HEK293 (cell line): ENCODE data around the gene APC2.

Source experiments
- BCL11B ChIP-seq: fragments of 450-650 bp; formaldehyde crosslinking; IDR thresholded peaks from 2 replicates; pipeline ENCODE4 v1.5.1; 2016; ENCODE audit warnings: low read depth, missing biosample characterization, missing genetic modification characterization
- CTCF ChIP-seq: fragments of 450-650 bp; formaldehyde crosslinking; IDR thresholded peaks from 2 replicates; pipeline ENCODE4 v1.5.1; 2016; ENCODE audit warnings: missing biosample characterization, missing genetic modification characterization
- KLF1 ChIP-seq: fragments of 450-650 bp; formaldehyde crosslinking; IDR thresholded peaks from 2 replicates; pipeline ENCODE4 v1.5.1; 2016; ENCODE audit warnings: missing biosample characterization, missing genetic modification characterization
- KLF10 ChIP-seq: fragments of 450-650 bp; IDR thresholded peaks from 2 replicates; pipeline ENCODE4 v1.5.1; 2018; ENCODE audit warnings: missing biosample characterization, mild to moderate bottlenecking, missing genetic modification characterization
- KLF16 ChIP-seq: fragments of 450-650 bp; formaldehyde crosslinking; IDR thresholded peaks from 2 replicates; pipeline ENCODE4 v1.5.1; 2017; ENCODE audit warnings: missing biosample characterization, missing genetic modification characterization
- KLF7 ChIP-seq: fragments of 450-650 bp; formaldehyde crosslinking; IDR thresholded peaks from 2 replicates; pipeline ENCODE4 v1.5.1; 2016; ENCODE audit warnings: missing biosample characterization, missing genetic modification characterization, borderline replicate concordance
- KLF9 ChIP-seq: fragments of 450-650 bp; formaldehyde crosslinking; IDR thresholded peaks from 2 replicates; pipeline ENCODE4 v1.5.1; 2016; ENCODE audit warnings: missing biosample characterization, missing genetic modification characterization, low read depth
- PATZ1 ChIP-seq: fragments of 450-650 bp; formaldehyde crosslinking; IDR thresholded peaks from 2 replicates; pipeline ENCODE4 v1.5.1; 2016; ENCODE audit warnings: missing biosample characterization, missing genetic modification characterization
- PRDM10 ChIP-seq: fragments of 450-650 bp; formaldehyde crosslinking; IDR thresholded peaks from 2 replicates; pipeline ENCODE4 v1.5.1; 2016; ENCODE audit warnings: missing biosample characterization, missing genetic modification characterization
- SP7 ChIP-seq: fragments of 450-650 bp; formaldehyde crosslinking; IDR thresholded peaks from 2 replicates; pipeline ENCODE4 v1.5.1; 2016; ENCODE audit warnings: missing biosample characterization, missing genetic modification characterization
- YY2 ChIP-seq: fragments of 450-650 bp; formaldehyde crosslinking; IDR thresholded peaks from 2 replicates; pipeline ENCODE4 v1.5.1; 2016; ENCODE audit warnings: missing biosample characterization, missing genetic modification characterization
- ZBTB20 ChIP-seq: fragments of 450-650 bp; formaldehyde crosslinking; IDR thresholded peaks from 2 replicates; pipeline ENCODE4 v1.5.1; 2016; ENCODE audit warnings: missing biosample characterization, missing genetic modification characterization
- ZBTB7A ChIP-seq: fragments of 450-650 bp; formaldehyde crosslinking; IDR thresholded peaks from 2 replicates; pipeline ENCODE4 v1.5.1; 2016; ENCODE audit warnings: low read depth, missing biosample characterization, missing genetic modification characterization
- ZBTB8A ChIP-seq: fragments of 450-650 bp; formaldehyde crosslinking; IDR thresholded peaks from 2 replicates; pipeline ENCODE4 v1.5.1; 2016; ENCODE audit warnings: missing biosample characterization, missing genetic modification characterization
- ZEB2 ChIP-seq: fragments of 450-650 bp; formaldehyde crosslinking; IDR thresholded peaks from 2 replicates; pipeline ENCODE4 v1.5.1; 2016; ENCODE audit warnings: missing biosample characterization, missing genetic modification characterization
- ZFHX2 ChIP-seq: fragments of 450-650 bp; formaldehyde crosslinking; conservative IDR thresholded peaks from 2 replicates; pipeline ENCODE4 v1.5.1; 2016; ENCODE audit warnings: missing biosample characterization, missing genetic modification characterization
- ZNF157 ChIP-seq: fragments of 450-650 bp; formaldehyde crosslinking; IDR thresholded peaks from 2 replicates; pipeline ENCODE4 v1.5.1; 2016; ENCODE audit warnings: missing biosample characterization, missing genetic modification characterization
- ZNF184 ChIP-seq: fragments of 450-650 bp; IDR thresholded peaks from 2 replicates; pipeline ENCODE4 v1.5.1; 2018; ENCODE audit warnings: missing biosample characterization, mild to moderate bottlenecking, missing genetic modification characterization
- ZNF19 ChIP-seq: fragments of 450-650 bp; formaldehyde crosslinking; IDR thresholded peaks from 2 replicates; pipeline ENCODE4; 2016; ENCODE audit warnings: missing biosample characterization, missing genetic modification characterization, low read depth
- ZNF2 ChIP-seq: fragments of 450-650 bp; formaldehyde crosslinking; IDR thresholded peaks from 2 replicates; pipeline ENCODE4 v1.5.1; 2016; ENCODE audit warnings: missing biosample characterization, missing genetic modification characterization
- ZNF335 ChIP-seq: fragments of 450-650 bp; formaldehyde crosslinking; conservative IDR thresholded peaks from 2 replicates; pipeline ENCODE4 v1.5.1; 2016; ENCODE audit warnings: missing biosample characterization, missing genetic modification characterization
- ZNF354C ChIP-seq: fragments of 450-650 bp; formaldehyde crosslinking; IDR thresholded peaks from 2 replicates; pipeline ENCODE4 v1.5.1; 2016; ENCODE audit warnings: missing biosample characterization, missing genetic modification characterization, low read depth, borderline replicate concordance
- ZNF391 ChIP-seq: fragments of 450-650 bp; formaldehyde crosslinking; IDR thresholded peaks from 2 replicates; pipeline ENCODE4 v1.5.1; 2016; ENCODE audit warnings: low read depth, missing biosample characterization, missing genetic modification characterization, borderline replicate concordance
- ZNF580 ChIP-seq: fragments of 450-650 bp; formaldehyde crosslinking; IDR thresholded peaks from 2 replicates; pipeline ENCODE4 v1.5.1; 2016; ENCODE audit warnings: missing biosample characterization, missing genetic modification characterization
- ZNF621 ChIP-seq: fragments of 450-650 bp; formaldehyde crosslinking; IDR thresholded peaks from 2 replicates; pipeline ENCODE4 v1.5.1; 2017; ENCODE audit warnings: missing biosample characterization, missing genetic modification characterization
- ZNF639 ChIP-seq: fragments of 450-650 bp; formaldehyde crosslinking; IDR thresholded peaks from 2 replicates; pipeline ENCODE4 v1.5.1; 2016; ENCODE audit warnings: missing biosample characterization, missing genetic modification characterization
- ZNF654 ChIP-seq: fragments of 450-650 bp; formaldehyde crosslinking; IDR thresholded peaks from 2 replicates; pipeline ENCODE4 v1.5.1; 2016; ENCODE audit warnings: low read depth, missing biosample characterization, missing genetic modification characterization
- ZNF664 ChIP-seq: fragments of 450-650 bp; formaldehyde crosslinking; IDR thresholded peaks from 2 replicates; pipeline ENCODE4 v1.5.1; 2016; ENCODE audit warnings: missing biosample characterization, missing genetic modification characterization
- ZNF830 ChIP-seq: fragments of 450-650 bp; IDR thresholded peaks from 2 replicates; pipeline ENCODE4 v1.5.0; 2018; ENCODE audit warnings: missing biosample characterization, missing genetic modification characterization, low read depth, mild to moderate bottlenecking, moderate library complexity
- ZNF843 ChIP-seq: fragments of 450-650 bp; formaldehyde crosslinking; IDR thresholded peaks from 2 replicates; pipeline ENCODE4 v1.5.1; 2016; ENCODE audit warnings: missing biosample characterization, missing genetic modification characterization

The APC2 gene

GRCh38 chr19:1513499-1514294 lies 63.8 kb downstream of the APC2 start (continued):
- TF ChIP-seq PRDM10, result peak; percentile 25; the same call in 1 of the 2 replicates
- 0 out of 2 replicates have a peak, but pooled peaks have one; percentile 31 for TF ChIP-seq KLF16 (tag by site-specific recombination)
- no peak for TF ChIP-seq ZNF391
- peak; percentile 90 for TF ChIP-seq ZNF335
- TF ChIP-seq PATZ1 (tag by site-specific recombination), result peak; percentile 50
- 0 out of 2 replicates have a peak, but pooled peaks have one; percentile 19 for TF ChIP-seq ZNF843
- peak; percentile 51; the same call in 1 of the 2 replicates for TF ChIP-seq ZNF580 (tag by site-specific recombination)
- TF ChIP-seq KLF7, result 0 out of 2 replicates have a peak, but pooled peaks have one; percentile 27
- no peak for TF ChIP-seq ZNF621 (tag by site-specific recombination)
- TF ChIP-seq ZEB2 (tag by site-specific recombination), result peak; percentile 31; the same call in 1 of the 2 replicates
- no peak for TF ChIP-seq ZNF830 (tag by site-specific recombination)
- peak; percentile 69; the same call in 1 of the 2 replicates for TF ChIP-seq KLF9 (tag by site-specific recombination)
- peak; percentile 24 for TF ChIP-seq ZNF654
- no peak for TF ChIP-seq ZNF157 (tag by site-specific recombination)
- no peak for TF ChIP-seq ZNF184
- peak; percentile 76 for TF ChIP-seq ZFHX2 (tag by site-specific recombination)
- no peak for TF ChIP-seq ZNF19 (tag by site-specific recombination)
- TF ChIP-seq ZNF639 (tag by site-specific recombination), result 0 out of 2 replicates have a peak, but pooled peaks have one; percentile 43
- TF ChIP-seq BCL11B, result no peak; the same call in 1 of the 2 replicates
- TF ChIP-seq ZNF2 (tag by site-specific recombination), result peak; percentile 35; the same call in 1 of the 2 replicates
- peak; percentile 54 for TF ChIP-seq SP7 (tag by site-specific recombination)
- no peak for TF ChIP-seq YY2 (tag by site-specific recombination)
- peak; percentile 86 for TF ChIP-seq ZBTB20 (tag by site-specific recombination)
- TF ChIP-seq ZNF664 (tag by site-specific recombination), result peak; percentile 56; the same call in 1 of the 2 replicates
- TF ChIP-seq CTCF (tag by site-specific recombination), result peak; percentile 80
- TF ChIP-seq ZBTB7A (tag by site-specific recombination), result 0 out of 2 replicates have a peak, but pooled peaks have one; percentile 20
- no peak for TF ChIP-seq ZNF354C (tag by site-specific recombination)
- TF ChIP-seq KLF1 (tag by site-specific recombination), result peak; percentile 85
- TF ChIP-seq KLF10, result peak; percentile 65
- peak; percentile 65 for TF ChIP-seq ZBTB8A (tag by site-specific recombination)
